ENCODE results near the gene CAMK2D. TPM values are rescaled to one million over a fixed set of nuclear protein-coding genes. Genes with fewer than 3 reads are reported as not detected.

Gene CAMK2D
- total RNA-seq, 6 experiments from 2014 or later, result 83.7 to 102 (median 94.1) TPM

- H3K27me3 Mint-ChIP-seq (ENCODE audit: insufficient read depth), result no peaks in the 10 kb centered on the region; the same call in 1 of the 2 replicates
- no peak for DNase-seq
- H3K9me3 Mint-ChIP-seq, result no peaks in the 10 kb centered on the region
- H3K4me1 Mint-ChIP-seq (ENCODE audit: low read depth), result peaks cover 7% of the 10 kb centered on the region
- H3K36me3 Mint-ChIP-seq (ENCODE audit: low read depth), result no peaks in the 10 kb centered on the region
- H3K27ac Mint-ChIP-seq, result no peak overlapping the region
- no peak for TF ChIP-seq CTCF (IDR thresholded peaks at IDR 0.05)
- no peak overlapping the region for H3K4me3 Mint-ChIP-seq
These were observed 355.4 kb downstream of the CAMK2D start for GRCh38 chr4:113405874-113406722.

GRCh38 chr4:113404841-113405240 is 356.7 kb downstream of the CAMK2D start:
- H3K36me3 Mint-ChIP-seq (ENCODE audit: low read depth), result no peaks in the 10 kb centered on the region
- H3K27me3 Mint-ChIP-seq (ENCODE audit: insufficient read depth), result no peaks in the 10 kb centered on the region; the same call in 1 of the 2 replicates
- TF ChIP-seq CTCF (IDR thresholded peaks at IDR 0.05), result no peak
- no peak overlapping the region for H3K27ac Mint-ChIP-seq
- no peaks in the 10 kb centered on the region for H3K9me3 Mint-ChIP-seq
- H3K4me1 Mint-ChIP-seq (ENCODE audit: low read depth), result no peaks in the 10 kb centered on the region; the same call in 1 of the 2 replicates
- DNase-seq, result no peak
- H3K4me3 Mint-ChIP-seq, result no peak overlapping the region

GRCh38 chr4:113404167-113404571 is 357.4 kb downstream of the CAMK2D start:
- Mint-ChIP-seq H3K27ac (no peak overlapping the region), H3K4me1 (ENCODE audit: low read depth) (no peaks in the 10 kb centered on the region), H3K27me3 (ENCODE audit: insufficient read depth) (no peaks in the 10 kb centered on the region; the same call in 1 of the 2 replicates), H3K9me3 (no peaks in the 10 kb centered on the region), H3K4me3 (no peak overlapping the region), H3K36me3 (ENCODE audit: low read depth) (no peaks in the 10 kb centered on the region)
- TF ChIP-seq CTCF (IDR thresholded peaks at IDR 0.05), result no peak
- DNase-seq, result no peak

Other genes starting within 250 kb of the CAMK2D start
- gene ARSJ, start 217.9 kb upstream of the CAMK2D start, total RNA-seq (2021; fragmentation: NEBNext Ultra II Directional; extraction: Animal tissue kit (Norgen Biotek cat#: 25700)), result 10 to 100 TPM; 33.4 to 40.6 (median 36.1) TPM